Measurements from ENCODE around the gene HOXA4.

The HOXA4 gene

DNA sequence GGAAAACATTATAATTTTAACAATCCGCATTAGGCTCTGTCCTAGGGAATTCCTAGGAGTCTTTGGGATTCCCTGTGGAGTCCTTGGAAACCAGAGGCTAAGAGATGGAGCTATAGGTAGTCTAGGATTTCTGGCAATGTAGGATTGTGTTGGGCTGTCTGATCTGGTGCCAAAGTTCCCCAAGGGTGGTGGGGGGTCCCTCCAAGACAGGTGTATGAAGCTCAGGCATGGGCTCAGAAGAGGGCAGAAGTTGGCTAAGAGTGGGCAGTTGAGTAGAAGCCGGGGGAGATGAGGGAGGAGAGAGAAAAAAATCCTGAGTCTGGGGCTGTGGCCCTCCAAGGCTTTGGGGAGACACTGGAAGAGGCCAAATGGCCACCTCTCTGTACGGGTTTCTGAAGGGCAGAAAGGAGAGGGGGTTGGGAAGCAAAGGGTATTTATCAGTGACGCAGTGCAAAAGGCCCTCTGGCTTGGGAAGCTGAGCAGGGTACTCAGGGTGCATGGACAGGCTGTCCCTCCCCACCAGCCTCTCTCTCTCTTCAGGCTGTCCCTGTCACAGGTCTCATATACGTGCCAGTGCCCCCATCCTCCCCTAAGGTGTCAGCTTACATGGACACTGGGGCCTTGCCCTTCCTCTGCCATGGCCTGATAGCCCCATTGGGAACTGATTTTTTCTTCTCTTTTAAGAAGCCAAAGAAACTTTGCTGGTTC, 16.1 kb upstream of the HOXA4 start:
- no peak for FAIRE-seq

DNA sequence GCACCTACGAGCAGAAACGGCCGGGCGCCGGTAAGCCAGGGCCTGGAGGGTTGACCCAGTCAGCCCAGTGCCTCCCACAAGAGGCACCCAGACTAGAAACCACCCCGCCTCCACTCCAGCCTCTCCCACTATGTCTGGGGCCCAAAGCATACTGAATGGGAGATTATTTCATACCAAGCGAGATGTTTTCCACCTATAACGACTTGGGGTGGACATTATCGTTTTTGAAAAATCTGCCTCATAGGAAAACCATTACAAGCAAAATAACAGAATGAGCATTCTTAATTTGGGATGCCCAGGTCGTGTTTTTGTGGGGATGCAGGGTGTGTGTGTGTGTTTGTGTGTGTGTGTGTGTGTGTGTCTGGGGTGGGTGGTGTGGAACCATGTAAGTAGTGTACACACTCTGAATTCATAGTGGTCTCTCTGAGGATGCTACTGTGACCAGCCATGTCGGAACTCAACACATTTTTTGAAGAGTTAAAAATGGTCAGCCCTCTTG, 15.4 kb upstream of the HOXA4 start:
- no peak for FAIRE-seq

DNA sequence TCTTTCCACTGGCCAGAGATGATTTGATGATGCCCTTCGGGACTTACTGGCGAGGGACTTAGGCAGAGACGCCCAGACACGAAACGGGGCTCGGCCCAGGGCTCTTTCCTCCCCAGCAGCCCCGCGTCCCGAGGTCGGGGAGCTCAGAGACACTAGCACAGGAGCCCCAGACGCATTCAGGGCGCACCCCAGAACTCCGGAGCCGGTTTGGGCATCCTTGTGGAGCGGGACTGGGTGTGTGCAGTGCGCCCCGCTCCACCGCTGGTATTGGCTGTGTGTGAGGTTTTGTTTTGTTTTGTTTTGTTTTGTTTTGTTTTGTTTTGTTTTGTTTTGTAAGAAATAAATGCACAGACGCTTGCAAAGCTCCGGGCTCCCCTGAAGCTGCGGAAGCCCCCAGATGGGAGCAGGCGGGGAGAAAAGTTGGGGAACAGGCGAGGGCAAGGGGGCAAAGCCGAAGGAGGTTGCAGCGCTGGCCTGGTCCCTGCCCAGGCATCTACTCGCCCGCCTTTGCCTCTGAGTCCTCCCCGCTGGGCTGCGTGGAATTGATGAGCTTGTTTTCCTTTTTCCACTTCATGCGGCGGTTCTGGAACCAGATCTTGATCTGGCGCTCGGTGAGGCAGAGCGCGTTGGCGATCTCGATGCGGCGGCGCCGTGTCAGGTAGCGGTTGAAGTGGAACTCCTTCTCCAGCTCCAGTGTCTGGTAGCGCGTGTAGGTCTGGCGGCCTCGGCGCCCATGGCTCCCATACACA, 14.8 kb upstream of the HOXA4 start:
- FAIRE-seq, result no peak

DNA sequence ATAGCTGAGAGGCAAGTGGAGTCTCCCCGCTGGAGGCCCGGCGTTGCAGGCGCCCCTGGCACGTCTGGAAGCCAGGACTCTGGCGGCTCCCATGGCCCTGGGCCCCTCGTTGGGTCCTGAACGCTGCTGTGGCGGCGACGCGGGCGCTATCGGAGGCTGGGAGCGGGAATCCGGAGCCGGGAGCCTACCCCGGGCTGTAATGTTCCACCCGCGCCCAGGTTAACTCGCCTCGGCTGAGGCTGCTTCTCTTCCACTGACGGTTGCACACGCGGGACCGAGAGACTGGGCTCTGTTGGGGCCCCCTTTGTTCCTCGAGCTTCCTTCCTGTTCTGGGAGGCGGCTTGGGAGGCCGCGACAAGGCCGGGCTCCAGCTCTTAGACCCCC, 14.2 kb upstream of the HOXA4 start:
- no peak for FAIRE-seq

DNA sequence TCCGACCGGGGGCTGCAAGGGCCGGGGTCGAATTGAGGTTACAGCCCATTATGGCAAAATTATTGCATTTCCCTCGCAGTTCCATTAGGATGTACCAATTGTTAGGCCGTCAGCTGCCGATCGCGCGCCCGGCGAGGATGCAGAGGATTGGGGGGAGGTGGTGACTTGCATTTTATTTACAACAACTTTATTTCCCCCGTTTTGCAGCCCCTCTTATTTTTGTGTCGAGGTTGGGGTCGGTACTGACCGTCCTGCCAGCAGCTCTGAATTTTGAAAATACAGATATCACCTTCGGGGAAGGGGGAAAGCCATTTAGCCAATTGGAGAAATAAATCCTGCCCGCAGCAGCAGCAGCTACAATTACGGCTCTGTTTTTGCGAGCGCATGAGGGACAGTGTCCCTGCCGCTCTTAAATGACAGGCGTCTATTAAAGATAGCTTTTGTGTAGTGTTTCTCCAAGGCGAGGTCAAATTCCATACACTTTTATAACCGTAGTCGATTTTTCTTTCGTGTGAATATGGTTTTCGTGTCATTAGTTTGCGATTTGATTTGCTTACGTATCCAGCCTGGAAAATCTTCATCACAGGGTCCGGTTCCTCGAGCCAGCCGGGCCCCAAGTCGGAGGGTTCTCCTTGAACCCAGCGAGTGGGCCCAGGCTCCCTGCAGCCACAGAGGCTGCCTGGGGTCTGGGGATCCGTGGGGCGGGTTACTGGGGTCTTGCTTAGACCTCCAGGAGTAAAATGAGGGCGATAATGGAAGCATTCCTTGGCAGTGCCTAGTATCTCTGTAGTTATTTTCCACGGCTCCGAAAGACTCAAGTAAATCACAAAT, 13.6 kb upstream of the HOXA4 start:
- no peak for FAIRE-seq

DNA sequence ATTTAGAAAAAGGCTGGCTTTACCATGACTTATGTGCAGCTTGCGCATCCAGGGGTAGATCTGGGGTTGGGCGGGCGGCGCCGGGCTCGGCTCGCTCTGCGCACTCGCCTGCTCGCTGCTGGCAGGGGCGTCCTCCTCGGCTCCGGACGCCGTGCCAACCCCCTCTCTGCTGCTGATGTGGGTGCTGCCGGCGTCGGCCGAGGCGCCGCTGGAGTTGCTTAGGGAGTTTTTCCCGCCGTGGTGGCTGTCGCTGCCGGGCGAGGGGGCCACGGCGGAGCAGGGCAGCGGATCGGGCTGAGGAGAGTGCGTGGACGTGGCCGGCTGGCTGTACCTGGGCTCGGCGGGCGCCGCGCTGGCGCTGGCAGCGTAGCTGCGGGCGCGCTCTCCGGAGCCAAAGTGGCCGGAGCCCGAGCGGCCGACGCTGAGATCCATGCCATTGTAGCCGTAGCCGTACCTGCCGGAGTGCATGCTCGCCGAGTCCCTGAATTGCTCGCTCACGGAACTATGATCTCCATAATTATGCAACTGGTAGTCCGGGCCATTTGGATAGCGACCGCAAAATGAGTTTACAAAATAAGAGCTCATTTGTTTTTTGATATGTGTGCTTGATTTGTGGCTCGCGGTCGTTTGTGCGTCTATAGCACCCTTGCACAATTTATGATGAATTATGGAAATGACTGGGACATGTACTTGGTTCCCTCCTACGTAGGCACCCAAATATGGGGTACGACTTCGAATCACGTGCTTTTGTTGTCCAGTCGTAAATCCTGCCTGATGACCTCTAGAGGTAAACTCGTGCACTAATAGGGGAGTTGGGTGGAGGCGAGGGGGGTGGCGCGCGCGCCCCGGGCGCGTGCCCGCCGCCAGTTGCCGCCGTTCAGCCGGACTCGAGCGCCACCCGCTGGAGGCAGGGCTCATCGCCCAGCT, 12.7 kb upstream of the HOXA4 start, which contains the start of gene HOXA5:
HOXA5 (minus strand) TSS at position 659 of the 927 bp plus-strand sequence; CDS start at position 585, 74 bp downstream.
- no peak for FAIRE-seq

DNA sequence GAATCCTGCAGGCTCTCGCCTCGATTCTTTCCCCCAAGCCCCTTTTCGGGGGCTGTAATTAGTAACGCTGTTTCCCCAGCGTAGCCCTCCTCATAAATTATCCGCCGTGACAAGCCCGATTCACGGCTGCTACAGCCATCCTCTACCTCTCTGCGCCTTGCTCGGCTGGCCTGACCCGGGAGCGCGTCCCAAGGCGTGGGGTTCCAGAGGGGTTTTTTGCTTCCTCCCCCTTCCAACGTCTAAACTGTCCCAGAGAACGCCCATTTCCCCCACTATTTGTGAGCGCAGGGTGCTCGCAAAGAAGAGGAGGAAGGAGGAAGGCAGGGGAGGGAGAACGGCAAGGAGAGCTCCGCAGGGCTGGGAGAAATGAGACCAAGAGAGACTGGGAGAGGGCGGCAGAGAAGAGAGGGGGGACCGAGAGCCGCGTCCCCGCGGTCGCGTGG, 12.0 kb upstream of the HOXA4 start:
- FAIRE-seq, result no peak

DNA sequence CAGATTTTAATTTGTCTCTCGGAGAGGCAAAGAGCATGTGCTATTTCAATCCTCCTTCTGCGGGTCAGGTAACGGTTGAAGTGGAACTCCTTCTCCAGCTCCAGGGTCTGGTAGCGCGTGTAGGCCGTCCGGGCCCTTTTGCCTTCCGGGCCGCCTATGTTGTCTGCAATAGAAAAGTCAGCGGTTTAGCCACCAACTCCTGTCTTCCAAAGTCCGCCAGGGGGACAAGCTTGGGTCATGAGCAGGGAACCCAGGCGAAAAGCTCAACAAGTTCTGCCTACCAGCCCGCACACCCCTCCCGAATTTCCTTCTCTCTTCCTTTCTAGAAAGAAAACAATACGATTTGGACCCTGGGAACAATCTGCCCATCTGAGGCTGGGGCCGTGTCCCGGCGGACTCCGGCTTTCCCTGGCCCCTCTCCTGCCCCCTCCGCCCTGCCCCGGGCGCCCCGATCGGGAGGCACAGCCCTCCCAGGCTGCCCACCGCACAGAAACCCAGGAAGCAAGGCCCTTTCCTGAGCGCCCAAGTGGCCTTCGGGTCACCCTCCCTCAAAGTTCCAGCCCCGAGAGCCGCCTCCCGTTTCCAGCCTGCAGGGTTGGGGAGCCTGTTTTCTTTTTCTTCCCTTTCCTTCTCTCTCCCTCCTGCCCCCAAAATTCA, 11.5 kb upstream of the HOXA4 start:
- FAIRE-seq, result no peak

DNA sequence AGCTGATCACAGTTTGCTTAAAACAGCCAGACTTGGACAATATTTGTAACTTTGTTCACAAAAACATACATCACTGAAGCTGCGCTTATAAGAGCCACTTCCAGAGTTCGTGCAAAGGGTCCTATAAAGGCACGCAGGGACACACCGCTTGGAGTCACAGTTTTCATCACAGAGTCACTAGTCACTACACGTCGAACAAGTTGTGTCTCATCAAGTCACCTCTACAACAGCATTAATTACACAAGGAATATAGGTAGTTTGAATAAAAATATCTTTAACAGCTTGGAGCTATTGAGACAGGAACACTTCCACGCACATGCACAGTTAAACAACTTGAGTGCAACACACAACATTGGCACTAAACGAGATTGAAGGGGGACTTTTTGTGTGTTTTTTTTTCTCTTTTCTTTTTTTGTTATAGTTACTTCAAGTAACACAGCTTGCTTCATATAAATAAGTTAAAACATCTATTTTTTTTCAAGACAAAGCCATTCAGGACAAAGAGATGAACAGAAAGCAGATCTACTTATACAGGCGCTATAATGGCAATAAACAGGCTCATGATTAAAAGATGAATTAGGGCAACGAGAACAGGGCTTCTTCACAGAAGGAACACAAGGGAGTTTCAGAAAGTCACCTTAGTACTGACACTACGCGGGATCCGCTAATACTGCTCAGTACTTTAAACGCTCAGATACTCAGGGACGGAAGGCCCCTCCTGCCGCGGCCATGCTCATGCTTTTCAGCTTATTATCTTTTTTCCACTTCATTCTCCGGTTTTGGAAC, 10.8 kb upstream of the HOXA4 start:
- FAIRE-seq, result no peak

DNA sequence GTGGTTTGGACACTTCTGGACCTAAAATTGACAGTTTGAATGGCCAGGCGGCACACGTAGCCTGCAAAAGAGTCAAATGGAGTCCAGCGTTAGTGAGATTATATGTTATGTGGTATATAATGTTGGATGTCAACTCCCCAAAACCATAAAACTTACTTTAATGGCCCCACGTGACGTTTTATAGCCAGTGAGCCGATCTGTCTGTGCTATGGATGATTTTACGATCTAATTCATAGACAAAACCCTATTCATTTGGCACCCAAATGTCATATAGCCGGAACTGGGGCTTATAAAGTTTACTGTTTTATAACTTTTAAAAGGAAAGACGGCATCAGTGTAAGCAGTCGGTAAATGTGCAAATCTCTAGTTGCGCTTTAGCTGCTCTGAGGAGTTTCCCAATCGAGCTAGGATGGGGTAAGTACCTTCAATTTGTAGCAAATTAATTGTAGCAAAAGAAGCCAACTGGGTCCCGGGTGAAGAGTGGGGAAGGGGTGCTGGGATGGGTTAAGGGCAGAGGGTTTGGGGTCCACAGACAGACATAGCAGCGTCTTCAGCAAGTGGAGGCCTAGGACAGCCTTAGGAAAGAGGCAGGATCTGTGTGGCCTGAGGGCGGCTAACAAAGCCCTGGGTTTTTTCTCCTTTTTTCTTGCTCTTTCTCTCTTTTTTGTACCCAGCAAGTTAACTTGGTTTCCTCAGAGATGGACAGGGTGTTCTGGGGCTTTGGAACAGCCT, 9.7 kb upstream of the HOXA4 start:
- FAIRE-seq, result no peak

DNA sequence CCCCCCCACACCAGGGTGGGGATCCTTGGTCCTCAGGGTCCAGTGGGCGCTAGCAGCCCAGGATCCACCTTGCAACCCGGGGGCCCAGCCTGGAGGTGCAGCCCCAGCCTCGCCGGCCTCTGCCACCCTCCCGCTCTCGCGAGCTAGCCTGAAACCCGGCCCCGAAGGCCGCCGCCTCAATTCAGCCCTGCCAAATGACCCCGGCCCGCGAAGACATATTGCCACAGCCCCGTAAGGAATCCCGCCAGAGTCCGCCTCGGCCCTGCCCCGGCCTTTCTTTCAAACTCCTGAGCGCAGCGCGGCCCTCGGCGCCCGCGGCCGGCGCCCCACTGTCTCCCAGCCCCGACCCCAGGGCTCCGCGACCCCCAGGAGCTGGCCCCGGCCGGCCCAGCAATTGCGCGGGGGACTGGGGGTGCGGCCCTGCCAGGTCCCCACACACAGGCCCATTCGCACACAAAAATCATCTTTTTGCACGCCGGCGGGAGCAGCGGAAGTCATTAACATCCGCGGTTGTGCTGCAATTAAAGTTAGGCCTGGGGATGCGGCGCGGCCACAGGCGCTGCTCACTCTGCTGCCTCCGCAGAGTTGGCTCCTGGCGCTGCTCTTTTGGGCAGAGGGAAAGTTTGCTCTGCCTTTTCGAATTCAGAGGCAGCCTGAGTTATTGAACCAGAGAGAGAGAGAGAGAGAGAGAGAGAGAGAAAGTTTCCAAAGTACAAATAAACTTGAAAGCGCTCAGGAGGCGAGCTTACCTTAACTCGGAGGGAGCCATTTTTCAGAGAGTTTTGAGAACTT, 9.0 kb upstream of the HOXA4 start:
- no peak for FAIRE-seq

DNA sequence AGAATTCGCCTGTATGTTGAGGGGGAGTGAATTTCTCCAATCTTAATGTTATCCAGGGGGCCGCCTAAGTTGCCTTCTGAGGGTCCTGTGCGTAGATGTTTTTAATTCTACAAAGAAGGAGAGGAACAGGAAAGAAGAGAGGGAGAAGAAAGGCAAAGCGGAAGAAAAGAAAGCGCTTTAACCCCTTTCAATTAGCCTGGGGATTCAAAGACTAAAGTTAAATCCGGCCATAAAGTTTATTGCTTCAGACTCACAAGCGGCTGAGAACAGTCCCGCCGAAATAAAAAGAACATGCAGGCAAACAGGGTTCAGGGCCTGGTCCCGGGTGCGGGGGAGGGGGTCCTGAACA, 8.4 kb upstream of the HOXA4 start:
- FAIRE-seq, result no peak

DNA sequence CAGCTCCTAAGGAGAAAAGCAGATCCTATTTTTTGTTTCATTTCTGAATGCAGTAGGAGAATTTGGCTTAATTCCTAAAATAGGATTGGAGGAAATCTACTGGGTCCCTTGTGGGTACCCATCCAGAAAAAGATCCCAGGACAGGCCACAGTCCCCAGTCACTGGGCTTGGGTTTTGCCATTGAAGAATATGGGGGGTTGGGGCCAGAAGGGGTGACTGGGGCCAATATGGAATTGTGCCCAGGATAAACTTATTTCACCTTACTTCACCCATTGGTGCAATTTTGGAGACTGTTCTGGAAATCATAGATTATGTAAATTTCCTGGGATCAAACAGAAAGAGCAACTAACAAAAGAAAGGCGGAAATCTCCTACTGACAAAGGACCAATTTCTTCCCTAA, 7.9 kb upstream of the HOXA4 start:
- no peak for FAIRE-seq

DNA sequence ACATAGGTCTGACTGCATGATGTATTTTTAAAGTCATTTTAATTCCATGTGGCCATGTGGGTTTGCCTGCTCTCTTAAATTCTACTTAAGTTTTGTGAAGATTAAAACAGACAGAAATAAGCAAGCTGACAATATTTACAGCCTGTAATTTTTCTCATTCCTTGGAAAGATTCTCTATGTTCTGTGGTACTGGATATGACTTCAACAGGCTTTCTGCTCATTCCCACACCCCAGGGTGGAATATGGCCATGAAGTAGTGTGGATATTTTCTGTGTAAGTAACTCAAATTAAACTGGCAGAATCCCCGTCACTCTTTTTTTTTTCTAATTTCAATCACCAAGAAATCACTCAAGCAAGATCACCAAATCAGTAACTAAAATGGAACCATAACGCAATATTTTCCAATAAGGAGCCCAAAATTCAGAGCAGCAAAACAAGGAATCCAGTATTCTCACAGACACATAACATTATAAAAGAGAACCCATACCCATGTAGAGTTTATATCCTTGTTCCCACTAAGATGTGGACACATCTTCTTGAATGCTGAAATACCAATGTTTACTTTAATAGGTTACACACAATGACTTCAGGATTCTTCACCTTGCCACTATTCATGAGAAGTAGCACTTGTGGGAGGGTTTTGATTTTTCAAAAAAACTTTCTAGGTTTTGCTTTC, 7.2 kb upstream of the HOXA4 start:
- FAIRE-seq, result no peak

DNA sequence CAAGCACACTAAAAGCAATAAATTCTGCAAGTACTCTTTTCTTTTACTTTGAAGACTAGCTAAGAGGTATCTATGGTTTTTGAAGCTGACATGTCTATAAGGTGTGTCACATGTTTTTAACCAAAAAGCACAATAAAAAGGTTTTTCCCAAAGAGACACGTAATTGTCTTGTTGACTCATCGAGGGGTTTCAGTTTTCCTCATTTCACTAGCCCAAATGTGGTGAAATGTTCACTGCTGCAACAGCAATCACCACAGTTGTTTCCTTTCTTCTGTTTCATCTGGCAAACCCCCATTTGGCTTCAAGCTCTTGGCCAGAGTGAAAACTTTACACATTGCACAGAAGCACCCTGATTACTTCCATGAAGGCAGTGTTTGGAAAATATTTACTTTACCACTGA, 3.8 kb upstream of the HOXA4 start:
- no peak for FAIRE-seq

DNA sequence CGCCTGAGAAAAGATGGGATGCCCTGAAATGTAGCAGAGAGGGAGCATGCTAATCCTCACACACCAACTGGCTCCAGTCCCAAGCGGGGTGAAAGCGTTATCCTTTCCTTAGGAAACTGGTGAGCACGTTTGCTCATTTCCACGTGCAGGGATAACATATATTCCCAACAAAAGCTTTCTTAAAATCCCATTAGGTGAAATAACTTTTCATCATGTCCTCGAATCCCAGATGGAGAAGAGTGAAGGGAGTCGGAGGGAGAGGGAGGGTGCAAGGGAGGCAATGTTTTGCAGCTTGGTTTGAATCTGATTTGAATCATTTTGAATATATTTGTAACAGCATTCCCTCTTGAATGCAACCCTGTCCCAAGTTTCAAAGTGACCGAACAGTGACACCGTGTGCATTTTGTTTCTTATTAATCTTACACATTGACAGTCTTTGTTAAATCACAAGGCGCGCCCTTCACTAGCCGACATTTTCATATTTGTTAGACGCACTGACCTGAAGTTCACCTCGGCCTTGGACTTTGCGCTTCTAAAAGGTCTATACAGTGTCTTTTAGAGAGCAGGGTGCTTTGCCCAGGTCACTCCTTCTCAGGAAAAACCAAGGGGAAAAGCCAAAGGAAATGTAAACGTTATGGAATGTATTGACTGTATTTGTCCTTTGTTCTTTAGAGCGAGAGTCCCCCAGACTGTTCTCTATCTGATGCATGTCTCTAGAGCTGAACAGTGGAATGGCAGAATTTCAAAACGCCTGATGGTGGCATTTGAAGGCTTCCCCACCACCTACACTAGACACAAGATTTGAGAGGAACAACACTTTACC, 3.1 kb upstream of the HOXA4 start:
- FAIRE-seq, result no peak

DNA sequence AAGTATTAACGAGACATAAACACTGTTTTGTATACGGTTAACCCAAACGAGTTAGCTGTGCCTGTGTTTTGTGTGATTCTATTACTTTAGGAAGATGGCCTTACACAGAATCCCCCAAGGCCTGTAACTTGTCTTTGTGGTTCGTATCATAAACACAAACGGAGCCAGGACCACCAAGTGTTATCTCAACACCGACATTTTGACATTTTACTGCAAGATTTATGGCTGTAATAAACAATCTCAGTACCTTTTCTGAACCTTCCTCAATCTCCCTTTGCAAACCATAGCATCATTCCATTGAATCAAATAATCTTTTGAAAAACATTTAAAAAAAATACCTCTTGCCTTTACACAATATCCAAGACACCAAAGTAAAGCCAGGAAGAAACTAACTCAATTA, 2.4 kb upstream of the HOXA4 start:
- FAIRE-seq, result no peak

DNA sequence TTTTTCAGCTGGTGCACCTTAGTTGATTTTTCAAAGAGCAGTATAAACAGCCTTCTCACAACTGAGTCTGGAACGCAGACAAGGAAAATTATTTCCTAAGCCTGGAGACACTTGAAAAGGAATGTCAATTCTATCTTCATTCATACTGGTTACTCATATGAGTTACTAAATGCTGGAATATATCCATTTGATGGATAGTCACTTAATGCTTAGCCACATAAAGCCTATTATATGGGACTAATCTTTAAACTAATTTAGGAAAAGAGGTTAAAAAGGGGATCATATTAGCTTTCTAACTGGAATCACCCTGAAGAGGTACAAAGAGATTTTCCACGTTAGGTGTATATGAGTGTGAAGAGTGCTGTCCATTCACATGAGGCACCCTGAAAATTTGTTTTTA, 1.7 kb upstream of the HOXA4 start:
- no peak for FAIRE-seq

Measured in endometrium (tissue), 2 donors.